Fibroblast of lung (primary cell): ENCODE measurements around the gene GNAT1. TPM values are rescaled to one million over a fixed set of nuclear protein-coding genes. Genes with fewer than 3 reads are reported as not detected.

Experiments used
- DNase-seq, 2 donors: peaks; one replicate each; pipeline versions ENCODE4 v3.0.0 to v3.0.0-alpha.2; 2010; ENCODE audit warnings: low read depth in 2 of 2
- H2AFZ ChIP-seq: 2 replicates; pipeline ENCODE4 v1.5.1; 2012; ENCODE audit warnings: low read length, control low read depth, inconsistent platforms
- H3K27ac ChIP-seq: 2 replicates; pipeline ENCODE4 v1.5.1; 2011; ENCODE audit warnings: low read length, control low read depth; ENCODE audit not compliant: insufficient read depth
- H3K27me3 ChIP-seq: 2 replicates; pipeline ENCODE4 v1.5.1; 2011; ENCODE audit warnings: mild to moderate bottlenecking, low read length; ENCODE audit not compliant: control insufficient read depth, insufficient read depth
- H3K36me3 ChIP-seq: 2 replicates; pipeline ENCODE4 v1.5.1; 2011; ENCODE audit warnings: low read length; ENCODE audit not compliant: control insufficient read depth, insufficient read depth
- H3K4me1 ChIP-seq: 2 replicates; pipeline ENCODE4 v1.5.1; 2011; ENCODE audit warnings: low read length; ENCODE audit not compliant: control insufficient read depth, insufficient read depth; ENCODE audit errors: extremely low read depth
- H3K4me2 ChIP-seq: 2 replicates; pipeline ENCODE4 v1.5.1; 2011; ENCODE audit warnings: low read length, control low read depth; ENCODE audit not compliant: insufficient read depth; ENCODE audit errors: extremely low read depth
- H3K4me3 ChIP-seq, 4 experiments: fragments of 200-600 bp in 1 of 4; sonication (generic) in 1 of 4; replicated peaks in 1 of 4; 2 replicates each; pipeline ENCODE4 v1.5.1; 2011 to 2016; ENCODE audit warnings: low read length in 4 of 4, low read depth in 3 of 4, mild to moderate bottlenecking in 3 of 4, control low read depth in 2 of 4, inconsistent platforms in 1 of 4, mixed read lengths in 1 of 4; ENCODE audit not compliant: insufficient read depth in 1 of 4; ENCODE audit errors: control extremely low read depth in 1 of 4
- H3K79me2 ChIP-seq: 2 replicates; pipeline ENCODE4 v1.5.1; 2012; ENCODE audit warnings: mild to moderate bottlenecking, low read length, inconsistent platforms; ENCODE audit not compliant: control insufficient read depth, insufficient read depth
- H3K9ac ChIP-seq: 2 replicates; pipeline ENCODE4 v1.5.1; 2011; ENCODE audit warnings: mild to moderate bottlenecking, low read length, control low read depth; ENCODE audit not compliant: insufficient read depth
- H3K9me3 ChIP-seq: 2 replicates; pipeline ENCODE4 v1.5.1; 2012; ENCODE audit warnings: low read depth, low read length; ENCODE audit not compliant: control insufficient read depth, insufficient read depth
- H4K20me1 ChIP-seq: 2 replicates; pipeline ENCODE4 v1.5.1; 2011; ENCODE audit warnings: low read length; ENCODE audit not compliant: control insufficient read depth, insufficient read depth; ENCODE audit errors: extremely low read depth
- CTCF ChIP-seq, 2 donors: IDR thresholded peaks in 1 of 2; conservative IDR thresholded peaks in 1 of 2; 1 replicate in 1 of 2; 2 replicates in 1 of 2; pipeline ENCODE4 v1.5.1; 2011 to 2012; ENCODE audit warnings: low read length in 2 of 2, control low read depth in 1 of 2, inconsistent platforms in 1 of 2, low read depth in 1 of 2, mild to moderate bottlenecking in 1 of 2
- EZH2 ChIP-seq: IDR thresholded peaks from 2 replicates; pipeline ENCODE4 v1.5.1; 2012; ENCODE audit warnings: low read length, control low read depth, mild to moderate bottlenecking; ENCODE audit errors: missing control alignments
- polyA plus RNA-seq, 2 donors: library from polyadenylated mRNA; depleted of rRNA in 1 of 2; stranded (reverse) in 1 of 2; unstranded in 1 of 2; fragments of >200 nt; gene quantifications; 2 replicates each; pipeline ENCODE4 v1.2.1, GENCODE V29; 2011 to 2012; ENCODE audit warnings: missing spikeins in 1 of 2
- total RNA-seq: library from RNA; depleted of rRNA; stranded (reverse); fragments of >200 nt; gene quantifications from 2 replicates; pipeline ENCODE4 v1.2.1, GENCODE V29; 2014

GNAT1 gene
- total and polyA plus RNA-seq, 2 donors (not counting 1 experiment from before 2014, with no cell fraction given): not detected

GRCh38 chr3:50164984-50165909 lies 26.2 kb upstream of the GNAT1 start:
- H2AFZ ChIP-seq: no peak overlapping the region
- H3K4me3 ChIP-seq: no peak overlapping the region

GRCh38 chr3:50165910-50166538 lies 25.4 kb upstream of the GNAT1 start:
- no peaks in the 10 kb centered on the region for H3K79me2 ChIP-seq
- no peak overlapping the region for H3K9ac ChIP-seq
- H3K4me1 ChIP-seq: peaks cover 30% of the 10 kb centered on the region
- H3K9me3 ChIP-seq: no peaks in the 10 kb centered on the region
- no peaks in the 10 kb centered on the region for H3K36me3 ChIP-seq
- peak in 1 of 2 donors; percentile 57 for DNase-seq
- TF ChIP-seq CTCF (conservative IDR thresholded peaks at IDR 0.05 in 1 of 2, IDR thresholded peaks at IDR 0.05 in 1 of 2; ENCODE audit: low read depth in 1 of 2, low read length in 2 of 2): no peak
- no peak for TF ChIP-seq EZH2
- H4K20me1 ChIP-seq: no peaks in the 10 kb centered on the region
- no peaks in the 10 kb centered on the region for H3K27me3 ChIP-seq
- H3K27ac ChIP-seq: peak overlapping the region; percentile 75
- H2AFZ ChIP-seq: no peak overlapping the region
- peak overlapping the region; percentile 62 for H3K4me2 ChIP-seq
- H3K4me3 ChIP-seq: no peak overlapping the region

More at GRCh38 chr3:50164984-50165909, 26.2 kb upstream of the GNAT1 start:
- TF ChIP-seq CTCF (conservative IDR thresholded peaks at IDR 0.05 in 1 of 2, IDR thresholded peaks at IDR 0.05 in 1 of 2; ENCODE audit: low read depth in 1 of 2, low read length in 2 of 2) (no peak), EZH2 (no peak)
- no peaks in the 10 kb centered on the region for H3K9me3 ChIP-seq
- peak overlapping the region; percentile 62 for H3K4me2 ChIP-seq
- no peaks in the 10 kb centered on the region for H3K79me2 ChIP-seq
- peak; percentile 83 to 86 for DNase-seq
- H4K20me1 ChIP-seq: no peaks in the 10 kb centered on the region
- H3K27me3 ChIP-seq: no peaks in the 10 kb centered on the region
- H3K9ac ChIP-seq: no peak overlapping the region
- H3K4me1 ChIP-seq: peaks cover 33% of the 10 kb centered on the region
- no peaks in the 10 kb centered on the region for H3K36me3 ChIP-seq
- H3K27ac ChIP-seq: peak overlapping the region; percentile 75

GRCh38 chr3:50166620-50167019 lies 24.8 kb upstream of the GNAT1 start:
- no peaks in the 10 kb centered on the region for H3K9me3 ChIP-seq
- H3K9ac ChIP-seq: no peak overlapping the region
- peaks cover 28% of the 10 kb centered on the region for H3K4me1 ChIP-seq
- no peak overlapping the region for H3K4me3 ChIP-seq
- peak in 1 of 2 donors; percentile 79 for DNase-seq
- no peaks in the 10 kb centered on the region for H3K79me2 ChIP-seq
- no peaks in the 10 kb centered on the region for H4K20me1 ChIP-seq
- H3K27me3 ChIP-seq: no peaks in the 10 kb centered on the region
- TF ChIP-seq CTCF (conservative IDR thresholded peaks at IDR 0.05 in 1 of 2, IDR thresholded peaks at IDR 0.05 in 1 of 2; ENCODE audit: low read depth in 1 of 2, low read length in 2 of 2) (no peak), EZH2 (no peak)
- no peak overlapping the region for H2AFZ ChIP-seq
- H3K4me2 ChIP-seq: no peak overlapping the region
- H3K36me3 ChIP-seq: no peaks in the 10 kb centered on the region
- no peak overlapping the region for H3K27ac ChIP-seq
